Ishikawa (cell line): ENCODE data around the gene SLC11A1.

Experiments
- CEBPB ChIP-seq: IDR thresholded peaks from 2 replicates; pipeline ENCODE4 v1.6.1; 2012
- CREB1 ChIP-seq: IDR thresholded peaks from 2 replicates; pipeline ENCODE4 v1.6.1; 2012; ENCODE audit warnings: low read depth
- EGR1 ChIP-seq: IDR thresholded peaks from 2 replicates; pipeline ENCODE4 v1.6.1; 2012
- EP300 ChIP-seq: IDR thresholded peaks from 2 replicates; pipeline ENCODE4 v1.6.1; 2012; ENCODE audit warnings: borderline replicate concordance
- FOXM1 ChIP-seq: IDR thresholded peaks from 2 replicates; pipeline ENCODE4 v1.6.1; 2012; ENCODE audit warnings: low read depth, borderline replicate concordance
- MAX ChIP-seq: IDR thresholded peaks from 2 replicates; pipeline ENCODE4 v1.6.1; 2012
- NFIC ChIP-seq: IDR thresholded peaks from 2 replicates; pipeline ENCODE4 v1.6.1; 2012
- RAD21 ChIP-seq: IDR thresholded peaks from 2 replicates; pipeline ENCODE4 v1.6.1; 2012; ENCODE audit warnings: low read depth
- REST ChIP-seq: IDR thresholded peaks from 2 replicates; pipeline ENCODE4 v1.6.1; 2012; ENCODE audit warnings: low read depth, mild to moderate bottlenecking
- TAF1 ChIP-seq: IDR thresholded peaks from 2 replicates; pipeline ENCODE4 v1.6.1; 2012; ENCODE audit warnings: low read depth, mild to moderate bottlenecking
- TCF12 ChIP-seq: IDR thresholded peaks from 2 replicates; pipeline ENCODE4 v1.6.1; 2012; ENCODE audit warnings: low read depth
- TEAD4 ChIP-seq: IDR thresholded peaks from 2 replicates; pipeline ENCODE4 v1.6.1; 2012
- USF1 ChIP-seq: IDR thresholded peaks from 2 replicates; pipeline ENCODE4 v1.6.1; 2012
- YY1 ChIP-seq: IDR thresholded peaks from 2 replicates; pipeline ENCODE4 v1.6.1; 2012; ENCODE audit warnings: low read depth
- ZBTB7A ChIP-seq: IDR thresholded peaks from 2 replicates; pipeline ENCODE4 v1.6.1; 2012; ENCODE audit warnings: low read depth

Gene SLC11A1

GRCh38 chr2:218364196-218364595 is 17.9 kb upstream of the SLC11A1 start:
- TF ChIP-seq ZBTB7A, result no peak
- TF ChIP-seq YY1, result no peak
- TF ChIP-seq REST, result no peak
- TF ChIP-seq TEAD4, result no peak
- no peak for TF ChIP-seq EP300
- no peak for TF ChIP-seq USF1
- no peak for TF ChIP-seq NFIC
- TF ChIP-seq RAD21, result no peak
- TF ChIP-seq CEBPB, result no peak
- TF ChIP-seq CREB1, result no peak
- no peak for TF ChIP-seq TAF1

- TF ChIP-seq CREB1, result no peak
- TF ChIP-seq FOXM1, result no peak
- TF ChIP-seq TAF1, result no peak
- TF ChIP-seq REST, result no peak
- TF ChIP-seq CEBPB, result no peak
- TF ChIP-seq EP300, result no peak
- no peak for TF ChIP-seq YY1
- TF ChIP-seq ZBTB7A, result no peak
- no peak for TF ChIP-seq MAX
- no peak for TF ChIP-seq USF1
- no peak for TF ChIP-seq EGR1
- TF ChIP-seq TEAD4, result no peak
- no peak for TF ChIP-seq NFIC
- TF ChIP-seq TCF12, result no peak
These were observed 15.3 kb upstream of the SLC11A1 start for GRCh38 chr2:218366621-218367414.

GRCh38 chr2:218367415-218368149 is 14.5 kb upstream of the SLC11A1 start:
- TF ChIP-seq EGR1 (peak; percentile 40; the same call in 1 of the 2 replicates), ZBTB7A (peak; percentile 89), REST (no peak), TCF12 (peak; percentile 37; the same call in 1 of the 2 replicates), MAX (peak; percentile 85), TEAD4 (no peak), FOXM1 (no peak), RAD21 (no peak; the same call in 1 of the 2 replicates), EP300 (no peak), CEBPB (no peak), USF1 (peak; percentile 16; the same call in 1 of the 2 replicates), TAF1 (peak; percentile 76), NFIC (0 out of 2 replicates have a peak, but pooled peaks have one; percentile 12), YY1 (0 out of 2 replicates have a peak, but pooled peaks have one; percentile 18), CREB1 (no peak; the same call in 1 of the 2 replicates)
